Spleen (tissue), 7 donors: Measurements from ENCODE around the gene NANOS3.

Experiments used
- CTCF ChIP-seq, 11 experiments: fragments of 200-600 bp in 7 of 11; fragments of 450-650 bp in 4 of 11; sonication (generic) in 4 of 11; IDR thresholded peaks in 8 of 11; conservative IDR thresholded peaks in 3 of 11; 1 replicate in 7 of 11; 2 replicates in 4 of 11; pipeline versions ENCODE4 v1.4.0 to v1.8.0; 2016 to 2021; ENCODE audit warnings: antibody characterized with exemption in 11 of 11, inconsistent platforms in 4 of 11, mild to moderate bottlenecking in 1 of 11
- POLR2A ChIP-seq, 3 donors: fragments of 450-650 bp; IDR thresholded peaks; one replicate each; pipeline ENCODE4 v1.5.1; 2017; ENCODE audit warnings: antibody characterized with exemption in 3 of 3, mild to moderate bottlenecking in 1 of 3
- donor health status: DM: no; HTN: no; CAD: no; lungs with moderate emphysema.
- donor health status: DM: no; HTN: no; CAD: no.
- donor health status: DM: no; HTN: no; CAD: no.

DNA sequence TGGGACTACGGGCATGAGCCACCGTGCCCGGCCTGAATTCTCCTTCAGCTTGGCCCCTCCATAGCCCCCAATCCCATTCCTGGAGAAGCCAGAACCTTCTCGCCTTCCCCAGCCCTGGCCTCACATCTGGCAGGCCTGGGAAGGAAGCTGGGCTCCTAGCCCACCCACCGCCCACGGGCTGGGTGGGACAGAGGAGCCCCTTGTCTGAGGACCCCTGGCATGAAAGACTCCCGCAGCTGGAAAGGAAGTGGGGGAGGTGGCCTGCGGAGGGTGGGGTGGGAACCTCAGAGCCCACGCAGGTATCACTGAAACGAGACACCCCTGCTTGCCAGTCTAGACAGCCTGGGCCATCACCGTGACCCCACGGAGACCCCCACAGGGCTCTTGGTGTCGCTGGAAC is 7.7 kb upstream of the NANOS3 start:
- TF ChIP-seq POLR2A (IDR thresholded peaks at IDR 0.05) (no peak), CTCF (IDR thresholded peaks at IDR 0.05 in 8 of 11, conservative IDR thresholded peaks at IDR 0.05 in 3 of 11) (no peak)
